Measurements from ENCODE around the gene FAM118B. TPM values are rescaled to one million over a fixed set of nuclear protein-coding genes. Genes with fewer than 3 reads are reported as not detected.

FAM118B gene
- total and polyA plus RNA-seq, 2 of the 8 experiments (the other 6 are each of a cell fraction or from before 2014, with no cell fraction given): 25.3 to 48.3 TPM

- TF ChIP-seq SUZ12 (IDR thresholded peaks at IDR 0.05; ENCODE audit: low read length): no peak
- no peak for TF ChIP-seq SP2 (IDR thresholded peaks at IDR 0.05; ENCODE audit: low read length)
- no peak for TF ChIP-seq TEAD4 (IDR thresholded peaks at IDR 0.05; ENCODE audit: low read depth, low read length)
Observed at GRCh38 chr11:126197277-126197939, 14.2 kb upstream of the FAM118B start (continued).
